ENCODE measurements around the gene SYNC.
A peak's percentile ranks its signal among the peaks of the same experiment; 100 is the strongest.
"Not testable (repeated sequence)": the region's sequence is repeated elsewhere in the genome, so short reads cannot be mapped to it uniquely, and the experiment has no call there.

Gene SYNC

DNA sequence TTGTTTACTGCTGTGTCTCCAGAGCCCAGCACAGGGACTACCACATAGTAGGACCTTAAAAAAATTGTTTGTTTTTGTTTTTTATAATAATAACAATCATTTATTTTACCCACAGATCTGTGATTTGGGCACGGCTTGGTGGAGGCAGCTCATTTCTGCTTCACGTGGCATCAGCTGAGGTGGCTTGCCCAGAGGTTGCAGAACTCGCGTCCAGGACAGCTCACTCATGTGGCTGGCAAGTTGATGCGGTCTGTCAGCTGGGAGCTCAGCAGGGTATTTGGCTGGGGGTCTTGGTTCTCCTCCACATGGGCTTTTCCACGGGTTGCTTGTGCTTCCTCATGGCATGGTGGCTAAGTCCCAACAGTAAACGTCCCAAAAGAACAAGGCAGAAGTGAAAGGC, 2.9 kb upstream of the SYNC start:
- DNase-seq (ENCODE audit: low read depth) = no peak
- Histone ChIP-seq H3K9ac (ENCODE audit: low read length) (no peak overlapping the region), H3K36me3 (ENCODE audit: control insufficient read depth, insufficient read depth, low read length, severe bottlenecking) (no peaks in the 10 kb centered on the region), H3K4me3 (ENCODE audit: low read length) (no peak overlapping the region), H3K27me3 (replicated peaks; ENCODE audit: control insufficient read depth, insufficient read depth, low read length) (no peaks in the 10 kb centered on the region), H3K4me1 (ENCODE audit: control insufficient read depth, insufficient read depth, low read length) (peaks cover 46% of the 10 kb centered on the region), H3K9me3 (ENCODE audit: control insufficient read depth, low read length) (no peaks in the 10 kb centered on the region)

DNA sequence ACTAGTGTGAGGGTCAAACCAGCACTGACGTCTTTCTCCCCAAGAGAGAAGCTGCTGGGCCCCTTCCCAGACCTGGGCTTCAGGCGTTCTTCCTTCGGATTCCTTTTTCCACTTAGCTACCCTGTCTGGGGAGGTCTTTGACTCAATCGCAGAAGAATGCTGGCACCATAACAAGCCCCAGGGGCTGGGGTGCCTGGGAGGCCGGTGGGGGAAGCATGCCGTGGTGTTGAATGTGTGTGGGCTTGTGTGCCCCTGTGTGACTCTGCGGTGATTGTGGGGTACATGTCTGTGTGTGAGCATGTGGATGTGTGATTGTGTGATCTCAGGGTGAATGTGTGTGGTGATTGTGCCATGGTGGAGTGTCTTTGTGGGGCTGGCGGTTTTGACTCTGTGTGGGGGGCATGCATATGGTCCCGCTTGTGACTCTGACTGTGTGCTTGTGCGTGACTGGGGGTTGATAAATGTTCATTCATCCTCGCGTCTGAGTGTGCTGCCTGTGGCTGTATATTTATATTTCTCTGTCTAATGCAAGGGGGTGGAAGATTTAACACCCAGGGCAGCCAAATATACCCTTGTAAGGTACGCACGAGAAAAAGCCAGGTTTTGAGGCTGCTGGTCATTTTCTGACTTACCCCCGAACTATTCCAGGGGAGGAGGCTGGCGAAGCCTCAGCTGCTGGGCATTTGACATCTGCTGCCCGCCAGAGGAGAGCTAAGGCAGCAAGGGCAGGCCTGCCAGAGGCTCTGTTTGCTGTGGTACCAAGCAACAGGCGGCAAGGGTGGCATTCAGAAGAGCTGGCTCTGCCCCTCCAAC, 1.1 kb upstream of the SYNC start:
- DNase-seq (ENCODE audit: low read depth) = peak; percentile 97
- Histone ChIP-seq H3K9me3 (ENCODE audit: control insufficient read depth, low read length) (no peaks in the 10 kb centered on the region), H3K4me3 (ENCODE audit: low read length) (peak overlapping the region; percentile 92), H3K27me3 (replicated peaks; ENCODE audit: control insufficient read depth, insufficient read depth, low read length) (no peaks in the 10 kb centered on the region), H3K36me3 (ENCODE audit: control insufficient read depth, insufficient read depth, low read length, severe bottlenecking) (no peaks in the 10 kb centered on the region), H3K9ac (ENCODE audit: low read length) (peak overlapping the region; percentile 89), H3K4me1 (ENCODE audit: control insufficient read depth, insufficient read depth, low read length) (peaks cover 50% of the 10 kb centered on the region)

DNA sequence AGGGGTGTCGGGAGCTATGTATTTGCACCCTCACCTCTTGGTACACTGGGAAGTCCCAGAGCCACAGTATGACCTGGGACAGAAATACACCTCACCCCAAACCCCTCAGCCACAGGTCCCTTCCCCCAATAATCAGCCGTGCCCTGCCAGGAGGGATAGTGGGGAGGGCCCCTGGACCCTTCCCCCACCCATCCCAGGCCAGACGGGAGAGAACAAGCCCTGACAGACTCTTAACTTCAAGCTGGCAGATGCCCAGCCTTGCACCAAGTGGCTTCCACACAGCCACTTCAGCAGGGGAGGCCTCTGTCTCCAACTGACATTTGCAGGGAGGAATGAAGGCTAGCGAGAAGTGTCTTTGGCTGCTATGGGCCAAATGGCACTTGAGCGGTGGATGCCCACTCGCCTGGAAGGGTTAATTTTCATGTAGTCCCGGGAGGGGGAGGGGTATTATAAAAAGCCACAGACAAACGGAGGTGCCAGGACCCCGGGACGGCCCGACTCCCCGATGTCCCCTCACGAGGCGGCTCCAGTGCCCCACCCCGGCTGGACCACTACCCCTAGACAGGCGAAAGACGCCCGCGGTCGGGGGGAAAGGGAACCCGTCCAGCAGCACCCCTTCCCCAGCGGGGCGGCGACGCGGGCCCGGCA, 495 bp downstream of the SYNC start:
- Histone ChIP-seq H3K9ac (ENCODE audit: low read length) (peak overlapping the region; percentile 89), H3K4me1 (ENCODE audit: control insufficient read depth, insufficient read depth, low read length) (peaks cover 54% of the 10 kb centered on the region), H3K27me3 (replicated peaks; ENCODE audit: control insufficient read depth, insufficient read depth, low read length) (no peaks in the 10 kb centered on the region), H3K36me3 (ENCODE audit: control insufficient read depth, insufficient read depth, low read length, severe bottlenecking) (peaks cover 2% of the 10 kb centered on the region), H3K4me3 (ENCODE audit: low read length) (peak overlapping the region; percentile 92), H3K9me3 (ENCODE audit: control insufficient read depth, low read length) (no peaks in the 10 kb centered on the region)
- peak; percentile 64 for DNase-seq (ENCODE audit: low read depth)

DNA sequence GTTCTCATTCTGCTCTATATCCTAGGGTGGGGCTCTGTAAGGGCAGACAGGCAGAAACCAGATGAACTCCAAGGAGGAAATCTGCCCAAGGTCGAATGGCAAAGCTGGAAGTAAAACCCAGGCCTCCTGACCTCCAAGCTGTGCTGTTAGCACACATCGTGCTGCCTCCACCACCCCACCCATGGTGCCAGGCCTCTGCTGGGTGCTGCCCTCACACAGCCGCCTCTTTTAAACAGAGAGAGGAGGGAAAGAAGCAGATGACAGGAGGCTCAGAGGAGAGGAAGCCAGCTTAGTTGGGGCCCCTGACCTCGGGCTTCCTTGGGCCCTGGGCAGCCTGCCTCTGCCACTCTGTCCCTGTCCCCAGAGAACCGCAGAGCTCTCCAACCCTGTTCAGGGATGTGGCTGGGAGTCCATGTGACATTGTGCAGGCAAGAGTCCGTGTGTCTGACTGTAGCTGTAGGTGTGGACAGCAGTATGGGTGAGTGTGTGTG, 1.1 kb downstream of the SYNC start:
- Histone ChIP-seq H3K27me3 (replicated peaks; ENCODE audit: control insufficient read depth, insufficient read depth, low read length) (no peaks in the 10 kb centered on the region), H3K4me1 (ENCODE audit: control insufficient read depth, insufficient read depth, low read length) (peaks cover 52% of the 10 kb centered on the region), H3K36me3 (ENCODE audit: control insufficient read depth, insufficient read depth, low read length, severe bottlenecking) (peaks cover 8% of the 10 kb centered on the region), H3K9ac (ENCODE audit: low read length) (peak overlapping the region; percentile 89), H3K9me3 (ENCODE audit: control insufficient read depth, low read length) (no peaks in the 10 kb centered on the region), H3K4me3 (ENCODE audit: low read length) (peak overlapping the region; percentile 92)
- peak; percentile 36 for DNase-seq (ENCODE audit: low read depth)

DNA sequence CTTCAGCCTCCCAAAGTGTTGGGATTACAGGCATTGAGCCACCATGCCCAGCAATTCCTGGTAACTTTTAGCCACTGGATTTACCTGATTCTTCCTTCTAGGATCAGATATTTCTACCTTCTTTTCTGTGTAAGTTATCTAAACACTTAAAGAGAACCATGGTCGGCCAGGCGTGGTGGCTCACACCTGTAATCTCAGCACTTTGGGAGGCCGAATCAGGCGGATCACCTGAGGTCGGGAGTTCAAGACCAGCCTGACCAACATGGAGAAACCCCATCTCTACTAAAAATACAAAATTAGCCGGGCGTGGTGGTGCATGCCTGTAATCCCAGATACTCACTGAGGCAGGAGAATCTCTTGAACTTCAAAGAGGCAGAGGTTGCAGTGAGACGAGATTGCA, 5.6 kb downstream of the SYNC start:
- H3K4me1 ChIP-seq (ENCODE audit: control insufficient read depth, insufficient read depth, low read length) = peaks cover 54% of the 10 kb centered on the region
- not testable (repeated sequence) for H3K9ac ChIP-seq (ENCODE audit: low read length); H3K9me3 ChIP-seq (ENCODE audit: control insufficient read depth, low read length); DNase-seq (ENCODE audit: low read depth); H3K27me3 ChIP-seq (replicated peaks; ENCODE audit: control insufficient read depth, insufficient read depth, low read length); H3K4me3 ChIP-seq (ENCODE audit: low read length)
- peaks cover 38% of the 10 kb centered on the region for H3K36me3 ChIP-seq (ENCODE audit: control insufficient read depth, insufficient read depth, low read length, severe bottlenecking)

DNA sequence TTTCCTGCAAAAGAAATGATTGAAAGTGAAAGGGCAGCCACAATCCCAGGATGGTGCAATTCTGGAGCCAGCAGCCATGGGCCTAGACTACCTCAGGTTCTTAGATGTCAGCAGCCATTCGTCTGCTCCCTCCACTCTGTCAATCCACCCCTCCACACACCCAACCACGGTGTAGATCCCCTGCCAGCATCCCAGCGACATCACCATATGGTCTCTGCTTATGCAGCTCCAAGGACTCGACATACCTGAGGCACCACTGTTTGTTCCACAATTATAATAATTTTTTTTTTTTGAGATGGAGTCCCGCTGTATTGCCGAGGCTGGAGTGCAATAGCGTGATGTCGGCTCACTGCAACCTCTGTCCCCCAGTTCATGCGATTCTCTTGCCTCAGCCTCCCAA, 6.5 kb downstream of the SYNC start:
- Histone ChIP-seq H3K27me3 (replicated peaks; ENCODE audit: control insufficient read depth, insufficient read depth, low read length) (no peaks in the 10 kb centered on the region), H3K9ac (ENCODE audit: low read length) (no peak overlapping the region), H3K4me1 (ENCODE audit: control insufficient read depth, insufficient read depth, low read length) (peaks cover 44% of the 10 kb centered on the region), H3K9me3 (ENCODE audit: control insufficient read depth, low read length) (no peaks in the 10 kb centered on the region), H3K36me3 (ENCODE audit: control insufficient read depth, insufficient read depth, low read length, severe bottlenecking) (peaks cover 41% of the 10 kb centered on the region), H3K4me3 (ENCODE audit: low read length) (no peak overlapping the region)
- no peak for DNase-seq (ENCODE audit: low read depth)

DNA sequence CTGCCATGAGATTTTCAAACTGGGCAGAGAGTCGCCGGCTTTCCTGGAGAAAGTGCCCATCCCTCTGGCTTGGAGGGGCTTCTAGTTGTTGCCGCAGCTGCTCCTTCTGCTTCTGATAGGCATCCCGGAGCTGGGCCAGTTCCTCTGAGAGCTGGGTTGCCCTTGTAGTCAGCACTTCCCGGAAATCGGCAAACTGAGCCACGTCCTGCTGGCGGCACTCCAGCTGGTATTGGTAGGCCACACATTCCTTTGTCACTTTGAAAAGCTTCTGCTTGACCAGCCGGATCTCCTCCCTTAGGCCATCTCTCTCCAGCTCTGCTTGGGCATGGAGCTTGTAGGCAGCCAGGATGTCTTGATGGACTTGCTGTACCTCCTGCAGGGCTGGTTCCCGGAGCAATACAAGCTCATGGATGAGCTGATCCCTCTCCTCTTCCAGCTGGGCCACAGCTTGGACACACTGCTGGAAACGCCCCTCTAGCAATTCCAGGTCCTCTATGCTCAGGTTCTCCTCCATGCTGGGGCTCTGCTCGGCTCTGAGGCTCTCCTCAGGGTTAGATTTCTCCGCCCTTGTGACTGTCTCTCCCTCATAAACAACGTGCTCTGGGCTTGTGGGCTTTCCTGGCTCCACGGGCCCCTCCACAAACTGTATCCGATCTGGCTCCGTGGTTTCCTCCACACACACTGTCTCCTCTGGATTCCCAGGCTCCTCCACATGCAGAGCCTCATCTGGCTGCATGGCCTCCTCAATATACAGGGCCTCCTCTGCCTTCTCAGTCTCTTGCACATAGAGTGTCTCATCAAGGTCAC, 7.3 kb downstream of the SYNC start:
- peaks cover 41% of the 10 kb centered on the region for H3K36me3 ChIP-seq (ENCODE audit: control insufficient read depth, insufficient read depth, low read length, severe bottlenecking)
- H3K4me1 ChIP-seq (ENCODE audit: control insufficient read depth, insufficient read depth, low read length) = peaks cover 38% of the 10 kb centered on the region
- H3K27me3 ChIP-seq (replicated peaks; ENCODE audit: control insufficient read depth, insufficient read depth, low read length) = no peaks in the 10 kb centered on the region
- DNase-seq (ENCODE audit: low read depth) = no peak
- H3K9ac ChIP-seq (ENCODE audit: low read length) = peak overlapping the region; percentile 17
- peak overlapping the region; percentile 10 for H3K4me3 ChIP-seq (ENCODE audit: low read length)
- no peaks in the 10 kb centered on the region for H3K9me3 ChIP-seq (ENCODE audit: control insufficient read depth, low read length)

DNA sequence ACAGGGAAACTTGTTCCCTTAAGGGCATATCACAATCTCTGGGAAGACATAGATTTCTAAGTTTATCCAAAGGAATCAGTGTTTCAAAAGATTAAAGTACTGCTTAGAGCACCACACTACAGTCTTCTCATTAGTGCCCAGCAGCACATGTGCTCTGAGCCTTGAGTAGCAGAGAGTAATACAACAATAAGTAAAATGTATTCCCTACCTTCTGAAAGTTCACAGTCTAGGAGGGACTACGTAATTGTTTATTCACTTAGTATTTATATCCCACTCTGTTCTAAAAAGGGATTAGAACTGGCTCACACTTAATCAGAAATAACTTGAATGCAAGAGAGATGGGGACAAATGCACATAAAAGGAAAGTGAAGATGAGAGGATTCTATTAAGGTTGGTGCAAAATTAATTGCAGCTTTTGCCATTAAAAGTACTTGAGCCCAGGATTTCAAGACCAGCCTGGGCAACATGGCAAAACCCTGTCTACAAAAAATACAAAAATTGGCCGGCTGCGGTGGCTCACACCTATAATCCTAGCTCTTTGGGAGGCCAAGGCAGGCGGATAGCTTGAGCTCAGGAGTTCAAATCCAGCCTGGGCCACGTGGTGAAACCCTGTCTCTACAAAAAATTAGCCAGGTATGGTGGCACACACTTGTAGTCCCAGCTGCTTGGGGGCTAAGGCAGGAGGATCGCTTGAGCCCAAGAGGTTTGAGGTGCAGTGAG, 9.0 kb downstream of the SYNC start:
- DNase-seq (ENCODE audit: low read depth) = no peak
- Histone ChIP-seq H3K36me3 (ENCODE audit: control insufficient read depth, insufficient read depth, low read length, severe bottlenecking) (peaks cover 49% of the 10 kb centered on the region), H3K4me1 (ENCODE audit: control insufficient read depth, insufficient read depth, low read length) (peaks cover 35% of the 10 kb centered on the region), H3K27me3 (replicated peaks; ENCODE audit: control insufficient read depth, insufficient read depth, low read length) (no peaks in the 10 kb centered on the region), H3K9me3 (ENCODE audit: control insufficient read depth, low read length) (no peaks in the 10 kb centered on the region), H3K9ac (ENCODE audit: low read length) (peak overlapping the region; percentile 46), H3K4me3 (ENCODE audit: low read length) (no peak overlapping the region)

DNA sequence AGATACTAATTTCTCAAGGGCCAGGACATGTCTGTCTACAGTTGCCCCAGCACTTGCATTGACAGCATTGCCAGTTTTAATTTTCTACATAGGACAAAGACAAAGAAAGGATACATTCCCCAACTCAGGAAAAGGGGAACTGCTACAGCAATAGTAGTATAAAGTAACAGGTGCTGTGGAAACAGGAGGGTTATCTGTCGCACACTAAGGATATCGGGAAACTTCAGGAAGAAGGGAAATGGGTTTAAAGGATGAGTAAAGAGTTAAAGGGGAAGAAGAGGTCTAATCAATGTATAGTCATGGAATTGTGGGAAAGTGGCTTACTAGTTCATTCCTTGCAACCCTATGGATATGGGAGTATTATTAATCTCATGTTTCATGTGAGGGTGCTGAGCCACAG, 16.2 kb downstream of the SYNC start:
- no peak overlapping the region for H3K4me3 ChIP-seq (ENCODE audit: low read length)
- DNase-seq (ENCODE audit: low read depth) = no peak
- peaks cover 49% of the 10 kb centered on the region for H3K4me1 ChIP-seq (ENCODE audit: control insufficient read depth, insufficient read depth, low read length)
- H3K9me3 ChIP-seq (ENCODE audit: control insufficient read depth, low read length) = no peaks in the 10 kb centered on the region
- H3K27me3 ChIP-seq (replicated peaks; ENCODE audit: control insufficient read depth, insufficient read depth, low read length) = no peaks in the 10 kb centered on the region
- peak overlapping the region; percentile 1 for H3K9ac ChIP-seq (ENCODE audit: low read length)
- H3K36me3 ChIP-seq (ENCODE audit: control insufficient read depth, insufficient read depth, low read length, severe bottlenecking) = peaks cover 46% of the 10 kb centered on the region

DNA sequence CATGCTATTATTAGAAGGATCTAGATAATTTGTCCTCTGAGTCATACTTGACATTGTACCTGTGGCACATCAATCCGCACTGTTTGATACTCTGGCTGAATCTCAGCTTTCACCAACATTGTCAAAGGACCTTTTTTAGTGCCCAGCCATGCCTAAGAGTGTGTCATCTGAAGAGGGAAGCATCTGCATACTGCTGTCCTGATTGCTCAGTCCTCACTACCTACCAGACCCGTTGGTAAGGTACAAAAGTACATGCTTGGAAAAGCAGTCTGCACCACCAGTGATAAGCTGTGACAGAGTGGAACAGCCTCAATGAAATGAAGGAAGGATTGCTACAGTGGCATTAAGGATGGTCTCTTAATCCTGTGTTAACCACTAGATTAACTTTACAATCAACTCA, 17.1 kb downstream of the SYNC start:
- Histone ChIP-seq H3K36me3 (ENCODE audit: control insufficient read depth, insufficient read depth, low read length, severe bottlenecking) (peaks cover 55% of the 10 kb centered on the region), H3K9ac (ENCODE audit: low read length) (no peak overlapping the region), H3K4me1 (ENCODE audit: control insufficient read depth, insufficient read depth, low read length) (peaks cover 58% of the 10 kb centered on the region), H3K27me3 (replicated peaks; ENCODE audit: control insufficient read depth, insufficient read depth, low read length) (no peaks in the 10 kb centered on the region), H3K4me3 (ENCODE audit: low read length) (no peak overlapping the region), H3K9me3 (ENCODE audit: control insufficient read depth, low read length) (no peaks in the 10 kb centered on the region)
- no peak for DNase-seq (ENCODE audit: low read depth)
